Limb (tissue), 2 donors: ENCODE results near the gene CLIC5.

Source experiments
- DNase-seq, 2 donors: peaks; one replicate each; pipeline ENCODE4 v3.0.0-alpha.2; 2016; ENCODE audit errors: extremely low spot score in 2 of 2

Gene CLIC5

GRCh38 chr6:46015119-46015968 is at the start of gene CLIC5:
Gene CLIC5 (minus strand): TSS chr6:46015860. CDS start chr6:46015542, 318 bp downstream.
- DNase-seq = peak in 1 of 2 donors; percentile 51

GRCh38 chr6:46062991-46063390 is 47.3 kb upstream of the CLIC5 start:
- DNase-seq = no peak

GRCh38 chr6:46062312-46062711 is 46.7 kb upstream of the CLIC5 start:
- no peak for DNase-seq

GRCh38 chr6:46061497-46061896 is 45.8 kb upstream of the CLIC5 start:
- no peak for DNase-seq

GRCh38 chr6:46059608-46060007 is 43.9 kb upstream of the CLIC5 start:
- no peak for DNase-seq

GRCh38 chr6:46058951-46059350 is 43.3 kb upstream of the CLIC5 start:
- DNase-seq = no peak

- DNase-seq = no peak
These were observed 42.1 kb upstream of the CLIC5 start for GRCh38 chr6:46057792-46058191.

GRCh38 chr6:46056906-46057529 is 41.4 kb upstream of the CLIC5 start:
- DNase-seq = no peak

GRCh38 chr6:46054516-46054915 is 38.9 kb upstream of the CLIC5 start:
- DNase-seq = no peak

GRCh38 chr6:46053039-46053933 is 37.6 kb upstream of the CLIC5 start:
- no peak for DNase-seq

GRCh38 chr6:46052479-46052878 is 36.8 kb upstream of the CLIC5 start:
- DNase-seq = no peak

- no peak for DNase-seq
These were observed 36.3 kb upstream of the CLIC5 start for GRCh38 chr6:46051962-46052361.

GRCh38 chr6:46050845-46051405 is 35.3 kb upstream of the CLIC5 start:
- DNase-seq = no peak

- DNase-seq = no peak
These were observed 33.1 kb upstream of the CLIC5 start for GRCh38 chr6:46048646-46049297.

- no peak for DNase-seq
These were observed 31.0 kb upstream of the CLIC5 start for GRCh38 chr6:46046558-46047174.

GRCh38 chr6:46044881-46045617 is 29.4 kb upstream of the CLIC5 start:
- no peak for DNase-seq

- no peak for DNase-seq
These were observed 26.8 kb upstream of the CLIC5 start for GRCh38 chr6:46042355-46042999.

- no peak for DNase-seq
These were observed 24.6 kb upstream of the CLIC5 start for GRCh38 chr6:46040288-46040687.

- DNase-seq = no peak
These were observed 24.0 kb upstream of the CLIC5 start for GRCh38 chr6:46039646-46040045.
